Measurements from ENCODE around the gene MMP19.
A peak's percentile ranks its signal among the peaks of the same experiment; 100 is the strongest.

Gene MMP19

DNA sequence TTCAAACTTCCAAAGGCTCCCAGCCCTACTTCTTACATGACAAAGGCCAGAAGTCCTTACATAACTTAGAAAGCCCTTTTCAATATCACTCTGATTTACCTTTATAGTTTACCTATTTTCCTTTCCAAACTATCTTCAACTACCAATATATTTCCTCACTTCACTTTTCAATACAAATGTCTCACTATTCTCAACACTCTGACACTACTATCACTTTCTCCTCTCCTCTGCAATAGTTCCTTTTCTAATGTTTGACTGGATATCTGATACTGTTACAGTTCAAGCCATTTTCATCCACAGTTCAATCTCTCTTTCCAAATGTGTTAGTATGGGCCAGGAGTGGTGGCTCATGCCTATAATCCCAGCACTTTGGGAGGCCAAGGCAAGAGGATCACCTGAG, 28.5 kb downstream of the MMP19 start:
- no peak for DNase-seq (ENCODE audit: low spot score)

DNA sequence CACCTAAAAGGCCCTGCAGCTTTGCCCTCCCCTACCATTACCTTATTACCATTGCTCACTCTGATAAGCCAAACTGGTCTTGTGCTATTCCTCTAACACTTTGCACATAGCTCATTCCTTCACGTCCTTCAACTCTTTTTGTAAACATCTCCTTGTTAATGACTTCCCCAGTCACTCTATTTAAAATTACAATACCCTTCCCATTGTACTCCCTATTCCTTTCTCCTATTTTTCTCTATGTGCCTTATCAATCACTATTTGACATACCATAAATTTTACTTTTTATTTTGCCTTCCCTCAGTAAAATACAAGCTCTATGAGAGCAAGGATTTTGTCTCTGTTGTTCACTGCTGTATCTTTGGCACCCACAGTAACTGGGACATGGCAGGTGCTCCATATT, 30.6 kb downstream of the MMP19 start:
- DNase-seq (ENCODE audit: low spot score), result no peak

DNA sequence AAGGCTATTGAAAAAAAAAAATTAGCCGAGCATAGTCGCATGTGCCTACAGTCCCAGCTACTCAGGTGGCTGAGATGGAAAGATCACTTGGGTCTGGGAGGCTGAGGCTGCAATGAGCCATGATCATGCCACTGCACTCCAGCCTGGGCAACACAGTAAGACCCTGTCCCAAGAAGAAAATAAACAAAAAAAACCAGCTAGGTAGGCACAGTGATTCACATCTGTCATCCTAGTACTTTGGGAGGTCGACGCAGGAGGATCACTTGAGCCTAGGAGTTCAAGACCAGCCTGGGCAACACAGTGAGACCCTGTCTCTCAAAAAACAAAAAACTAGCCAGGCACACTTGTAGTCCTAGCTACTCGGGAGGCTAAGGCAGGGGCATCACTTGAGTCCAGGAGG, 33.5 kb downstream of the MMP19 start:
- no peak for DNase-seq (ENCODE audit: low spot score)

DNA sequence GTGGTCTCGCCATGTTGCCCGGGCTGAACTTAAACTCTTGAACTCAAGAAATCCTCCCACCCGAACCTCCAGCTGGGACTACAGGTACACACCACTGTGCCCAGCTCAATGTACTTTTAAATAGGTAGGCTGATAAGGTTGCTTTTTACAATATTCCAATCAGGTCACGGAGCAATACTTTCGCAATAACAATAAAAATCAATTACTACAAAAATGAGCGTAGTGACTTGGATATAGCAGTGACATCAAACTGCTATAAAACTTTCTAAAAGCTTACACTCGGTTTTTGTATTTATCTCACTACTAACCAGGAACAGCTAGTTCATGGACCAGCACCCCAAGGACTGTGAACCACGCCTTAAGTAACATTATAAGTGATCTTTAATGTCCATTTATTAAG, 35.8 kb downstream of the MMP19 start:
- DNase-seq (ENCODE audit: low spot score), result no peak

DNA sequence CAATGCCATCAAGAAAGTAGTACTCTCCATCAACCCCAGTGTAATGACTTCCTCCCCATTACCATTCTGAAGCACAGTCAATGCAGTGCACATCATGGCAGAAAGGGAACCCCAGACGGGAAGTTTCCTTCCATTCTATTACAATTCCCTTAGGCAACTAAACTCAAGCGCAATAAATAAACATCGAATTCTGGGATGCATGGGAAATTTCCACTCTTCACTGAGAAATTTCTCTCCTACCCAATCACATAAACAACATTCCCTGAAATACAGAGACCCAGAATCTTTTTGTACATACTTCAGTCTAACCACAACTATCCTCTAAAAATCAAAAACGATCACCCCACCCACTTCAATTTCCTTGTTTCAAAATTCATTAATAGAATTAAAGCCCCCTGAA, 45.2 kb downstream of the MMP19 start:
- DNase-seq (ENCODE audit: low spot score), result no peak

DNA sequence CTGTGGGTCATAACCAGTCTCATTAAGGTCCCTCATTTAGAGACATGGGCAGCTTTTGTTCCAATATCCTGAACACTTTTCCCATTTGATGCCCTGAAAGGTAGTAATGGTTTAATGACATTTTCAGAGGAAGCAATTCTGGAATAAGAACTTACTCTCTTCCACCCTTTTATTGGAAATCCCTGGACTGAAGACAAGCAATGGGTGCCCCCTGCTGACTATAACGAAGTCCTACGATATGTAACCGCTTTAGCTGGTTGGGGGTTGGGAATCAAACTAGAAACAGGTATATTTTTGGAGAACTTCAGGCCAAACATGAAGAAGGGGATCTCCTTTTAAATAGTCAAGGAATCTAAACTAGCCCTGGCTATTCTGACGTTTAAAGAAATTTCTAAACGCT, 45.7 kb downstream of the MMP19 start:
- peak; percentile 26 for DNase-seq (ENCODE audit: low spot score)

DNA sequence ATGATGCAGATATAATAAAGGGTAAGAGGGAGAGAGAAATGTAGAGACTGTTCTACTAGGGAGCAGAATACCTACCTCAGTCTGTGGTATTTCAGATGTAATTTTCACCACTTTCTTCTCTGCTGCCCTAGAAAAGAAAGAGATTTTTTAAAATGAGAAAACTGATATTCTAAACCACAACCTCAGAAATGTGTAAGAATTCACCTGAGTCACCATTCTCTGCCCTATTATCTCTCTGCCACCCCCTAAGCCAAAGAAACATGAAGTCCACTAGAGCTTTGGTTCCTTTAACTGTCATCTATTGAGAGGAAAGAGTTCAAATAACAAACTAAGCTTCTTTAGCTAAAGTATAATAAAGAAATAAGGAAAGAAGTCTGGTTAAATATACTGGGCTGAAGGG, 46.8 kb downstream of the MMP19 start:
- DNase-seq (ENCODE audit: low spot score), result no peak

DNA sequence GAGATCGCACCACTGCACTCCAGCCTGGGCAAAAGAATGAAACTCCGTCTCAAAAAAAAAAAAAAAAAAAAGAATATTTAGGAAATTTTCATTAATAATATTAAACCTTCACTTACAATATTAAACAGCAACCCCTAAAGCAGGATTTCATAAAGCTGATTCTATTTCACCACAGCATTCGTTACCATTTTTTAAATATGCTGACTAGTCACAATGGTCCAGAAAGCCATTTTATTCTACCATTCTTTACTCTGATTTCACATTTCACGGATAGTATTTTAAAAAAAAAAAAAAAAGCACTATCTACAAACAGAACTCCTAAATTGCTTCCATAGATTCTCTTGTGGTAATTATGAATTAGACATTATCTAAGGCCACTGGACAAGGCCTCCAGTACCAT, 52.8 kb downstream of the MMP19 start:
- no peak for DNase-seq (ENCODE audit: low spot score)

DNA sequence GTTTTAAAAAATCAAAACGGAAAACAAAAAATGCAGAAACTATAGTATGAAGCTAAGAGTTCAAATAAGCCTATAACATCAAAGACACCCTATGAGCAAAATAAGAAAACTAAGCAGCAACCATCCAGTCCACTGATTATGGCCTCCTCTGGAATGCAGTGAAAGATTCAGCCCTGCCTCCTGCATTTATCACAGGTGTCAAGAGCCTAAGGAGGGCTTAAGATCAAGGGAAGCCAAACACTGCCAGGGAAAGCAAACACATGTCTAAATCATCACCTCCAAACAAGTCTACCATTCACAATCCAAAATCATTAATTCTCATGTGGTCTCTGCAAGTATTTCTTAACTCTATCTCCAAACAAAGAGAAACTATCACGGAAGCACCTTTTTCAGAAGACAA, 53.6 kb downstream of the MMP19 start:
- no peak for DNase-seq (ENCODE audit: low spot score)

DNA sequence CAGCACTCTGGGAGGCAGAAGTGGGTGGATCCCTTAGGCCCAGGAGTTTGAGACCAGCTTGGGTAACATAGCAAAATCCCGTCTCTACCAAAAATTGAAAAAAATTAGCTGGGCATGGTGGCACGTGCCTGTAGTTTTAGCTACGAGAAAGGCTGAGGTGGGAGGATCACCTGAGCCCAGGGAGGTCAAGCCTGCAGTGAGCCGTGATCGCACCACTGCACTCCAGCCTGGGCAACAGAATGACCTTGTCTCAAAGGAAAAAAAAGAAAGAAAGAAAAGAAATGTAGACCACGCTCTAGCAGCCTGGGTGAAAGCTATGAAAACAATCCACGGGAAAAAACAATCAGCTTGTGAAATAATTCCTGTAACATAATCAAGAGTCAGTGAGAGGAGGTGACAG, 54.2 kb downstream of the MMP19 start:
- DNase-seq (ENCODE audit: low spot score), result no peak

Data from SW480 (cell line).